ELR (cell line): Measurements from ENCODE around the gene AHRR.
A peak's percentile ranks its signal among the peaks of the same experiment; 100 is the strongest.

Experiments used
- DNase-seq: peaks from one replicate; pipeline ENCODE4 v3.0.0-alpha.2; 2015; ENCODE audit warnings: low read depth

AHRR gene

GRCh38 chr5:321726-322251, 275 bp downstream of the AHRR start:
- no peak for DNase-seq

- DNase-seq, result peak; percentile 78
Measured at GRCh38 chr5:322281-322941, 897 bp downstream of the AHRR start.

GRCh38 chr5:322942-323879, 1.7 kb downstream of the AHRR start:
- peak; percentile 30 for DNase-seq

DNA sequence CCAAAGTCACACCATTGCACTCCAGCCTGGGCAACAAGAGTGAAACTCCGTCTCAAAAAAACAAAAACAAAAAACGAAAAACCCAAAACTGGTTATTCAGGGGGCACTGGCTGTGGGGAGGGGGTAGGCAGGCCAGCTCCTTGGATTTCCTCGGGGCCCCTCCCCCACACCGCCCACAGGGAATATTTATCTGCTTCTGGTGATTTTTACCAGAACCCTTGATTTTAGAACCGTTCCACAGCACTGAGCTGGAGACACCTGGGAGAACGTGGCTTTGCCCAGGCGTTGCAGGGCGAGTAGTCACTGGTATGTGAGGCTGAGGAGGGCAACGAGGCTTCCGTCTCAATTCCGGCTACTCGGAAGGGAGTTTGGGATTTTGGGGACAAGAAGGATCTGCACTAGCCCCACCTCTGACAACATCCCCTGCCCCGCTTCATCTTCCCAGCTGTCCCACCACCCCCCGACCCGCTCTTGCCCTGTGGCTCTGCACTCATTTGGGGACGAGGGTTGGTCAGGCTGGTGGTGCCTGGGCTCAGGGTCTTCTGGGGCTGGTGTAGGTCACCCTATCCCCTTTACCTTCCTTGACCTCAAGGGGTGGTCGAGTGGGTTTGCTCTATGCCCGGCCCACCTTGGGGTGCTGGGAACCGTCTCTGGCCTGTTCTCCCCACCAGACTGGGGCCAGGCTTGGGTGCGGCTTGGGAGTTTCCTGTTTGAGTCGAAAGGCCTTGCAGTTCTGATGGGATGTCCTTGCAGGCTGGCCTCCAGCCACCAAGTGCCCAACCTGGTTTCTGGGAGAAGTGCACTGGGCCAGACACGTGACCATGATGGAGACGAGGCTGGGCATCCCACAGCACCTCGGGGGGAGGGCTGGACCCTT, 3.5 kb downstream of the AHRR start:
- DNase-seq, result no peak

GRCh38 chr5:326109-326508, 4.6 kb downstream of the AHRR start:
- no peak for DNase-seq

- DNase-seq, result peak; percentile 83
Measured at GRCh38 chr5:329121-329735, 7.7 kb downstream of the AHRR start.

DNA sequence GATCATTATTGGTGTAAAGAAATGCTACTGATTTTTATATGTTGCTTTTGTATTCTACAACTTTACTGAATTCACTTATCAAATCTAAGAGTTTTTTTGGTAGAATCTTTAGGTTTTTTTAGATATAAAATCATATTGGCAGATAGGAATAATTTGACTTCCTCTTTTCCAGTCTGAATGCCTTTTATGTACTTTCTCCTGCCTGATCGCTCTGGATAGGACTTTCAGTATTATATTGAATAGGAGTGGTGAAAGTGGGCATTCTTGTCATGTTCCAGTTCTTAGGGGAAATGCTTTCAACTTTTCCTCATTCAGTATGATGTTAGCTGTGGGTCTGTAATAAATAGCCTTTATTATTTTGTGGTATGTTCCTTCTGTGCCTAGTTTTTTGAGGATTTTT, 8.3 kb downstream of the AHRR start:
- DNase-seq, result no peak

DNA sequence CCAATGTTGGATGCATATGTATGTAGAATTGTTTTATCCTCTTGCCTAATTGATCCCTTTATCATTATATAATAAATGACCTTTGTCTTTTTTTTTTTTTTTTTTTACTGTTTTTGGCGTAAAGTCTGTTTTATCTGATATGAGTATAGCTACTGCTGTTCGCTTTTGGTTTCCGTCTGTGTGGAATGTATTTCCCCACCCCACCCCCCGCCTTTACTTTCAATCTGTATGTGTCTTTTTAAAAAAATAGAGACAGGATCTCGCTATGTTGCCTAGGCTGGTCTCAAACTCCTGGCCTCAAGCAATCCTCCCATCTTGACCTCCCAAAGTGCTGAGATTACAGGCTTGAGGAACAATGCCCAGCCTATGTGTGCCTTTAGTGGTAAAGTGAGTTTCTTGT, 11.3 kb downstream of the AHRR start:
- no peak for DNase-seq

- DNase-seq, result no peak
Measured at GRCh38 chr5:333945-334344, 12.4 kb downstream of the AHRR start.

DNA sequence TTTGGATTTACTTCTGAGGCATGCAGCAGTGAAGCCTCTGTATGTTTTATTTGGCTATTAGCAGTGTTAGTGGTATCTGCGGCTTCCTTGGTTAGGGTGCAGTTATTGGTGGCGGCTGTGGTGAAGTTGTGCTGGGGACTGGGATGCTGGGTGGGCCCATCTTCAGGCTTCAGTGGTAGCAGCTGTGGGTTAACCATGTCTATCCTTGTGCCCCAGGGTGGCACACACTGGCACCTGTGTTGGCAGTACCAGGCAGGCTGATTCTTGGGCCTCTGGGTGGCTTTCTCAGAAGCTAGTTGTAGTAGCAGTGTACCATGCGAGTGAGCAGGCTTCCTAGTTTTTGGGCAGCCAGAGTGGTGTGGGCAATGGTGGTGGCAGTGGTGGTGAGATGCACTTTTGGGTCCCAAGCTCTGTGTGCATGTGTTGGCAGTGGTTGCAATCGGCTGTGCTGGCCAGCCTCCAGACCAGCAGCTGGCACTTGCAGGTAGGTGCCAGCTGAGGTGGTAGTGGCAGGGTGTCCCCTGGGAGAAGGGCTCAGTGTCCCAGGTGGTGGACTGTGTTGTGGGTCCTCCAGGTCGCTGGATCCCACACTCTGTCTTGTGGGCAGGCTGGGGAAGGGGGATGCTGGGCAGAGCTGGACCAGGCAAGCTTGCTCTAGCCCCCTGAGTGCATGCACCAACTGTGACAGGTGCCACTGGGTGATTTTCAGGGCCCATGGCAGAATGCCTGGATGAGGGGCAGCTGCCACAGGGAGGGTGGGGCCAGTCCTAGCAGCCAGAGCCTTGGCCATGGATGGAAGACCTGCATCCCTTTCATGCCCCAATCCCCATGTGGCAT, 13.6 kb downstream of the AHRR start:
- no peak for DNase-seq

DNA sequence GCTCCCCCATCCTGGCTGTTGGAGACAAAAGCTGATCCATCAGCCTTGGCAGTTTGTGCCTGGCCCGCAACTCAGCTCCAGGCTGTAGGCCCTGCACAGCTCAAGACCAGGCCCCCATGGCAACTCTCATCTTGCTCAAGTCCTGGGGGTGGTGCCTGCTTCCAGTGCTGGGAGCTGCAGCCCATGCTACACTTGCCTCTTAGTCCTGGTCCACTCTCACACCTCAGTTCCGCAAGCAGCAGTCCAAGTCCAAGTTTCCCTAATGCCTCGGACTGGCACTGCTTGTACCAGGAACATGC, 14.2 kb downstream of the AHRR start:
- DNase-seq, result no peak

DNA sequence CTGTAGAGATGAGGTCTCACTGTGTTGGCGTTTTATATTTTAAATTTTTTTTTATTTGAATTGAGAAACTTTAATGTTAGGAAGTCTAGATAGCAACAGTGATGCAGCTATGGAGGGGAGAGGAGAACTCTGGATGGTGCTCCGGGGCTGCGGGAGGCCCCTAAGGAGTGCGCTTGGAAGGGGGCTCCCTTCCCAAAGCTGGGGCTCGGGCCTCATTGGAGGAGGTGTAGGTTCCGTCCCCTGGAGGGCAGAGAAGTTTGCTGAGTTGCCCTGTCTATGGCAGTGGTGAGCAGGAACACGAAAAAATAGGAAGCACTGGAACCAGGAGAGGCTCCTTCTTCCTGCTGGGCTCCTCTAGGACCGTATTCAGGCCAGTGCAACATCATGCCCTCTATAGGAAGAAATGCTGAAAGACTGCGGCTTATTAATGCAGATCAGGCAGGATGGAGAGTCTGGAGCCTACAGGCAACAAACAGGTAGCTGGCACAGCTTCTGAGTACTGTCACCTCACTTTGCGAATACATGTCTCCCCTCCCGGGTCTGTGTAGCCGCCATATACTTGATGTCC, 16.1 kb downstream of the AHRR start:
- DNase-seq, result peak; percentile 66

- no peak for DNase-seq
Measured at GRCh38 chr5:342501-343460, 21.3 kb downstream of the AHRR start.

DNA sequence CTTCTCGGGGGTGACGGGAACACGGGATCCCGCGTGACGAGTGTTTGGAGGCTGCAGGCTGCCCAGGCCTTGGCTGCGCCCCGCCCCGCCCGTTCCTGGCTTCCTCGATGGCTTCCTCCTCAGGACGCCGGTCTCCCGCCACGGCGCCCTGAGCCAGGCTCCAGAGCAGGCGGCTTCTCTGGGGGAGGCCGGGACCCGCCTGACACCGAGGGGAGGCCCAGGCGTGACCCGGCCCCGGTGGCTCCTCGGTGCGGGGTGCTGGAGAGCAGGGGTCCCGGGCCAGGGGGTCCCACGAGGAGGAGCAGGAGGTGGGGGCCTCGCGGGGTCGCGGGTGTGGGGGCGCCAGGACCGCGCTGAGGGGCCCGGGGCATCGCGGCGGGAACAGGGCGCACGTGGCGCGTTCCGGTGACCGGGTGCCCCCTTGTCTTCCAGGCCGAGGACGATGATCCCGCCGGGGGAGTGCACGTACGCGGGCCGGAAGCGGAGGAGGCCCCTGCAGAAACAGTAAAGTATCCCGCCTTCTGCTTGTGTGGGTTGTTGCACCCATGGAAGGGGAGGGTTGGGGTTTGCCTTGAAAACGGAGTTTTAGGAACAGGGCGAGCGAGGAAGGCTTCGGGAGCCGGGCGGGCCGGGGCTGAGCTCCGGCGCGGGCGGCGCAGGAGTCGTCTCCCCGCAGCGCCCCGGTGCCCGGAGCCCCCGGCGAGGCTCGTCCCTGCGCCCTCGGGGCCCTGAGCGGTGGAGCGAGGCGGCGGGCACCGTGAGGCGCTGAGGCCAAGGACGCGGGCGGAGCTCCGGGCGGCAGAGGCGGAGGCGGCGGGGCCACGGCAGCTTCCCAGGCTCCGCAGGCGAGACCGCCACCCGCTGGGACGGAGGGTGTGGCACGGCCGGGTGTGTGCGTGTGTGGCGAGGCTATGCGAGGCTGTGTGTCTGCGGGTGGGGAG, 22.2 kb downstream of the AHRR start:
- peak; percentile 80 for DNase-seq

DNA sequence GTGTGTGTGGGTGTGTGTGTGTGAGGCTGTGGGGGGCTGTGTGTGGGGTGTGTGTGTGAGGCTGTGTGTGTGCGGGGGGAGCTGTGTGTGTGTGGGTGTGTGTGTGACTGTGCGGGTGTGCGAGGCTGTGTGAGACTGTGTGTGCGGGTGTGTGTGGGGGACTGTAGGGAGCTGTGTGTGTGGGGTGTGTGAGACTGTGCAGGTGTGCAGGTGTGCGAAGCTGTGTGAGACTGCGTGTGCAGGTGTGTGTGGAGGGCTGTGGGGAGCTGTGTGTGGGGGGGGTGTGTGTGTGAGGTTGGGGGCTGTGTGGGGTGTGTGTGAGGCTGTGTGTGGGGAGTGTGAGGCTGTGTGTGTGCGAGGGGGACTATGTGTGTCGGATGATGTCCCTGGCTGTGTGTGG, 23.2 kb downstream of the AHRR start:
- no peak for DNase-seq

DNA sequence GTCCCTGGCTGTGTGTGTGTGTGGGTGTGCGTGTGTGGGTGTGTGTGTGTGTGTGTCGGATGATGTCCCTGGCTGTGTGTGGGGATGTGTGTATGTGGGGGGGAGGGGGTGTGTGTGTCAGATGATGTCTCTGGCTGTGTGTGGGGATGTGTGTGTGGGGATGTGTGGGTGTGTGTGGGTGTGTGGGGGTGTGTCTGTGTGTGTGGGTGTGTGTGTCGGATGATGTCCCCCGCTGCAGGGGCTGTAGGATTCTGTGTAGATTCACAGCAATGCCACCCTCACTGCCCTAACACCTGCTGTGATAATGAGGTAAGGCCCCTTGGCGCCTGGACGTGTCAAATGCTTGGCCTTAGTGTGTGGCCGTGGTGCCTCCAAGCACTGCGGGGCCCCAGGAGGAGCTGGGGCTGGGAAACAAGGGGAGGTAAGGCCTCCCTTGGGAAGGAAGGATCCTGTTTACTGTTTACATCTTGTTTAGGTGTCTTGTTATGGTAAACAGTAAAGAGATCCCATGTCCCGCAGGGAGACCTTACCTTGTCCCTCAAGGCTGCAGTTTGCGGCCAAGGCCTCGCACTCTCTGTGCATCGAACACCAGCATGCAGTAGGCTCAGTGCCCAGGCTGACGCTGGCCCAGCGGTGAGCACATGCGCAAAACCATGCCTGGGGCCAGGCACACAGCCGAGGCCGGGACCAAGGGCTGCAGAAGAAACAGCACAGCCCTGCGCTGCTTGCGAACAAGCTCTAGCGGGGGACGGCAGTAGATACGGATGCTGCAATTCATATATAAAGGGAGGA, 24.1 kb downstream of the AHRR start:
- no peak for DNase-seq

DNA sequence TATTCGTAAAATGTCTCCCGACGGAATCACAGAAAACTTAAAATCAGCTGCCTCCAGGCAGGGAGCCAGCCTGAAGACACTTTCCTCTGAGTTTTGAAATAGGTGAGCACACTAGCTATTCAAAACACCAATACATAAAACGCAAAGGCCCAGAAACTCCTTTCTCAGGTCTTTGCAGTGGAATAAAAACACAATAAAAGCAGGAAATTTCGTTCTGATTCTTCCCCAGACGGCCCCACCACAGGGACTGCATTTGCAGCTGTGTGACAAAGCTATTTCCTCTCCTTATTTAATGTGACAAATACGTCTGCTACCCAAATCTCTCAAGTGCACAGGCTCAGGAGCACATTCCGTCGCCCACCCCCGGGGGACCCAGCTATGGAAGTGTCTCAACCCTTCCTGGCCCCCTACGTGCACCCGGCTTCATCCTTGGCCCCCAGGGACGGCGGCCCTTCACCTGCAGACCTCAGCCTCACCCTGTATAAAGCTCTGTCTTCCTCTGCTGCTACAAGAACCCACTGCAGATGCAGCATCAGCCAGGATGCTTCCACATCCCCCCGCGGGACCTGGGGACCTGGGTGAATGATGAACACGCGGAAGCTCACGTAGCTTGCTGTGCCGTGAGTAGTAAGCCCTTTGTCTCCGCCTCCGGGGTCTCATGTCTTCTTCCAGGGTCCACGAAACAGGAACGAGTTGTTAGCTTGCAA, 24.9 kb downstream of the AHRR start:
- no peak for DNase-seq
